Peyer's patch (tissue), 4 donors: ENCODE data around the gene A2ML1.

ENCODE experiments used
- CTCF ChIP-seq, 6 experiments: fragments of 450-650 bp in 4 of 6; fragments of 200-600 bp in 2 of 6; sonication (generic) in 1 of 6; IDR thresholded peaks; one replicate each; pipeline ENCODE4 v1.5.1; 2017 to 2019; ENCODE audit warnings: antibody characterized with exemption in 6 of 6, mild to moderate bottlenecking in 3 of 6, moderate library complexity in 1 of 6
- POLR2A ChIP-seq, 2 donors: fragments of 450-650 bp; IDR thresholded peaks; one replicate each; pipeline ENCODE4 v1.5.1; 2017; ENCODE audit warnings: antibody characterized with exemption in 2 of 2, mild to moderate bottlenecking in 2 of 2, moderate library complexity in 2 of 2

- TF ChIP-seq CTCF (IDR thresholded peaks at IDR 0.05) = no peak
- TF ChIP-seq POLR2A (IDR thresholded peaks at IDR 0.05) = no peak
These were observed 72.0 kb downstream of the A2ML1 start for GRCh38 chr12:8894378-8894777.
